ENCODE results near the gene LRRC43.

LRRC43 gene

DNA sequence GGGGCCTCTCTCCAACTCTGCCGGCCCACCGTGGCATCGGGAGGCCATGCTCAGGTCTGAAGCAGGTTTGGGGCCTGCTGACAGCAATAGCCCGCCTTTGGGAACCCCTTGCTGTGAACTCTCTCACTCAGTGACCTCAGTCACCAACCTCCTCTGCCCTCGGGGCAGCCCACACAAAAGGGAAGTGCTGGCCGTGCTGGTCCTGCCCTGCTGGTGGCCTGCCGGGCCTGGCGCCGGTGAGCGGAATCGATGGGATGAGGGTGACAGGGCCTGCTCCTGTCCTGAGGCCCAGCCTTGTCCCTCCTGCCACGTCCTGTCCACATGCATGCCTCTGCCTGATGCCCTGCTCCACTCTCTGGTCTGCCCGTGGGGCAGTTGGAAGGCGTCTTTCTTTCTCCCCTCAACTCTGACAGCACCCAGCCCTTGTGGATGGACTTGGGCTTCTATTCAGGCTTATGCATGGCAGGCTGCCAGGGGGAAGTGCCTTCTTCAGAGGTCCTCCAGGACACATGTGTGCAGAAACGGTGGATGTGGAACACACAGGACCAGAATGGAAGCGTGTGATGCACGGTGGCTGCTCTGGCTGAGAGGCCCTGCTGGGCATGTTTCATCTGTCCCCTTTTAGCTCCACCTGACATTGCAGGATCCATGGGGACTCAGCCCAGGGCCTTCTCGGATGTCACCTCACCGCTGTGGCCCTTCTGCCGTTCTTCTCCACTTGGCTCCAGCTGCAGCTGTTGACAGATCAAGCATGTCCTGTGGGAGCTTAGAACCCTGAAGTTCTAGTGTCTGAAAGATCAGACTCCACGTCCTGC lies 40.8 kb upstream of the LRRC43 start:
- no CpG with 5 or more reads among the region's 21 CpGs for WGBS (ENCODE audit: extremely low coverage, insufficient coverage, low lambda C conversion rate)
- no peak for DNase-seq

DNA sequence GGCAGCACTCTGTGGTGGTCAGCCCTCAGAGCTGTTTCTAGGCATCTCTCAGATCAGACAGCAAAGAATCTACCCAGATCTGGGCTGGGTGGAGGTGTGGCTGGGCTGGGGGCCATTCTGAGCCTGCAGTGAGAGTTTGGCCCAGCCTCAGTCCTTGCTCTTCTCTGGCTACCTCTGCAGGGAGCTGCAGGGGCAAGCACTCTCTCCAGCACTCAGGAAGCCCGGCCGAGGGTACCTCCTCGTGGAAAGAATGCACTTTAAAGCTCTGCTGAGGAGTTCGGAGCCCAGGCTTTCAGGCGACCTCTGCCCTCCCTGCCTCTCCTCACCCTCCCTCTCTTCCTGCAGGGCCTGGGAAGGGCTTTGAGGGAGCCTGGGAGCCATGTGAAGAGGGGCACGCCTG lies 40.1 kb upstream of the LRRC43 start:
- WGBS (ENCODE audit: extremely low coverage, insufficient coverage, low lambda C conversion rate): no CpG with 5 or more reads among the region's 6 CpGs

More for the DNA sequence above, 40.8 kb upstream of the LRRC43 start:
- Histone ChIP-seq H3K27ac (ENCODE audit: low read depth, low read length) (no peak overlapping the region), H3K4me3 (ENCODE audit: low read length) (no peak overlapping the region), H3K4ac (ENCODE audit: low read depth, low read length) (no peak overlapping the region), H3K36me3 (ENCODE audit: control insufficient read depth, insufficient read depth, low read length) (peaks cover 12% of the 10 kb centered on the region), H3K9ac (ENCODE audit: low read length) (no peak overlapping the region), H3K4me1 (ENCODE audit: control insufficient read depth, low read depth, low read length) (no peaks in the 10 kb centered on the region), H3K79me2 (ENCODE audit: control insufficient read depth, insufficient read depth, low read length) (no peaks in the 10 kb centered on the region), H3K4me2 (ENCODE audit: low read length) (no peak overlapping the region), H2BK5ac (ENCODE audit: low read length) (no peak overlapping the region), H3K79me1 (ENCODE audit: low read length) (no peaks in the 10 kb centered on the region), H2BK120ac (ENCODE audit: low read depth, low read length) (no peak overlapping the region), H3K18ac (ENCODE audit: low read length) (no peak overlapping the region), H2AK5ac (ENCODE audit: low read length) (no peak overlapping the region), H4K8ac (ENCODE audit: low read depth, low read length) (no peak overlapping the region), H3K56ac (ENCODE audit: low read length) (no peak overlapping the region), H3K27me3 (ENCODE audit: insufficient read depth, low read length, poor library complexity) (no peaks in the 10 kb centered on the region), H4K5ac (ENCODE audit: low read length) (no peak overlapping the region), H2BK15ac (replicated peaks; ENCODE audit: low read depth) (no peak overlapping the region), H3K23ac (ENCODE audit: low read length) (no peak overlapping the region)

DNA sequence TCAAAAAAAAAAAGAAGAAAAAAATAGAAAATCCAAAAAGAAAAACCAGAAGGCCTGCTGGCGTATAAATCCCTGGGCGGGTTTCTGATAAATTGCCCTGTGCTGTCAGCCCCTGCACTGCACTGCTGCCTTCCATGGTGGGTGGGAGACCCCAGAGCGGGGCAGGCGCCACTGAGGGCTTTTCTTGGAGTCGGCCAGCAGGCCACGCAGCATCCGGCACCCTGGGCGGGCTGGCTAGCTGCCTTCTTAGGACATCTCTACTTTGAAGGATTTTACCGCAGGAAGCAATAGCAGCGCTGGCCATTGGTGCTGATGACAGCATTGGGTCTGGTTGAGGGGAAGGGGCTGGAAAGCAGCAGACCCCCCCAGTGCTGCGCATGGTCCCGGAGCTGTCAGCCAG lies 38.0 kb upstream of the LRRC43 start:
- WGBS (ENCODE audit: extremely low coverage, insufficient coverage, low lambda C conversion rate): no CpG with 5 or more reads among the region's 12 CpGs
- H3K36me3 ChIP-seq (ENCODE audit: control insufficient read depth, insufficient read depth, low read length): peaks cover 10% of the 10 kb centered on the region
- H3K4me2 ChIP-seq (ENCODE audit: low read length): no peak overlapping the region

More for the DNA sequence above, 40.1 kb upstream of the LRRC43 start:
- Histone ChIP-seq H3K4me1 (ENCODE audit: control insufficient read depth, low read depth, low read length) (no peaks in the 10 kb centered on the region), H3K79me2 (ENCODE audit: control insufficient read depth, insufficient read depth, low read length) (no peaks in the 10 kb centered on the region), H3K4me3 (ENCODE audit: low read length) (no peak overlapping the region), H2BK5ac (ENCODE audit: low read length) (no peak overlapping the region), H3K27ac (ENCODE audit: low read depth, low read length) (no peak overlapping the region), H2BK120ac (ENCODE audit: low read depth, low read length) (no peak overlapping the region), H2AK5ac (ENCODE audit: low read length) (no peak overlapping the region), H4K5ac (ENCODE audit: low read length) (no peak overlapping the region), H3K36me3 (ENCODE audit: control insufficient read depth, insufficient read depth, low read length) (peaks cover 12% of the 10 kb centered on the region), H3K18ac (ENCODE audit: low read length) (no peak overlapping the region), H3K9ac (ENCODE audit: low read length) (no peak overlapping the region), H3K79me1 (ENCODE audit: low read length) (no peaks in the 10 kb centered on the region), H3K27me3 (ENCODE audit: insufficient read depth, low read length, poor library complexity) (no peaks in the 10 kb centered on the region), H3K4ac (ENCODE audit: low read depth, low read length) (no peak overlapping the region), H4K8ac (ENCODE audit: low read depth, low read length) (no peak overlapping the region), H3K23ac (ENCODE audit: low read length) (no peak overlapping the region), H2BK15ac (replicated peaks; ENCODE audit: low read depth) (no peak overlapping the region), H3K56ac (ENCODE audit: low read length) (no peak overlapping the region), H3K4me2 (ENCODE audit: low read length) (no peak overlapping the region)
- no peak for DNase-seq

DNA sequence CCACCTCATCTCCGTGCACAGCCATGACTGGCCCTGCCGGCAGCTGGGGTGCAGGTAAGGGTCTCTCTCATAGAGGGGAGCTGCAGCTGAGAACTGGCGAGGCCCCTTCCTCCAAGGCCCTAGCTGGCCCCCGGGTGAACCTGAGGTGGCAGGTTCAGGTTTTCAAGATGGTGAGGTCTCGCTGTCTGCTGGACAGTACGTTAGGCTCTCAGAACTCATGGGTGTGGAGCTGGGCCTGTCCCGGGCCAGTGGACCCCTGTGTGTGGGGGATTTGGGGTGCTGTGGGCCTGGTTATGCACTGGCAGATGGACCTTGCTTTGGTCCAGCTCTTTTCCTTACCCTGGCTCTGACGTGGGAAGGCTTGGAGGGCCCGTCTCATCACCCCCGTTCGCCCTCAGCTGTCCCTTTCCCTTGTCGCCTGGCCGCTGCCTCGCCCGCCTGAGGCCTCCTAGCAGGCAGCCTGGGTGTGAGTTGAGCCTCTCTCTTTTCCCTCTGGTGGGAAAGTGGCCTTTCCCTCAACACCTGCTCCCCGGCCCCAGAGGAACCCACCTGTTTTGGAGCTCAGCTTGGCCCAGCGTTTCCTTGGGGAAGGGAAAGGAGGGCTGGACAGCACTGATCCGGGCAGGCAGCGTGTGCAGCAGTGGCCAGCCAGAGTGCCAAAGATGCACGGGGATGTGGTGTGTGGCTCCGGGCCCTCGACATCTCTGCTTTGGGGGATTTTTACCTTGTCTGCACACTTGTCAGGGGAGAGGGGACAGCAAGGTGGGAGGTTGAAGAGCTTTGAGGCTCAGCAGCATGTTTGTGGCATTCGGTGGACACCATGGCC lies 37.2 kb upstream of the LRRC43 start:
- Histone ChIP-seq H2BK120ac (ENCODE audit: low read depth, low read length) (no peak overlapping the region), H4K5ac (ENCODE audit: low read length) (no peak overlapping the region), H2BK15ac (replicated peaks; ENCODE audit: low read depth) (no peak overlapping the region), H3K4me1 (ENCODE audit: control insufficient read depth, low read depth, low read length) (no peaks in the 10 kb centered on the region), H3K23ac (ENCODE audit: low read length) (no peak overlapping the region), H3K4me3 (ENCODE audit: low read length) (no peak overlapping the region), H2BK5ac (ENCODE audit: low read length) (no peak overlapping the region), H3K27me3 (ENCODE audit: insufficient read depth, low read length, poor library complexity) (no peaks in the 10 kb centered on the region), H3K27ac (ENCODE audit: low read depth, low read length) (no peak overlapping the region), H3K79me2 (ENCODE audit: control insufficient read depth, insufficient read depth, low read length) (no peaks in the 10 kb centered on the region), H3K4me2 (ENCODE audit: low read length) (no peak overlapping the region), H2AK5ac (ENCODE audit: low read length) (no peak overlapping the region), H3K79me1 (ENCODE audit: low read length) (no peaks in the 10 kb centered on the region), H3K4ac (ENCODE audit: low read depth, low read length) (no peak overlapping the region), H3K36me3 (ENCODE audit: control insufficient read depth, insufficient read depth, low read length) (peaks cover 10% of the 10 kb centered on the region), H3K9ac (ENCODE audit: low read length) (no peak overlapping the region), H3K18ac (ENCODE audit: low read length) (no peak overlapping the region), H4K8ac (ENCODE audit: low read depth, low read length) (no peak overlapping the region), H3K56ac (ENCODE audit: low read length) (no peak overlapping the region)
- DNase-seq: no peak
- no CpG with 5 or more reads among the region's 23 CpGs for WGBS (ENCODE audit: extremely low coverage, insufficient coverage, low lambda C conversion rate)

More for the DNA sequence above, 38.0 kb upstream of the LRRC43 start:
- no peak overlapping the region for H3K23ac ChIP-seq (ENCODE audit: low read length)
- no peak overlapping the region for H3K4me3 ChIP-seq (ENCODE audit: low read length)
- no peak overlapping the region for H2BK120ac ChIP-seq (ENCODE audit: low read depth, low read length)
- no peak overlapping the region for H2BK15ac ChIP-seq (replicated peaks; ENCODE audit: low read depth)
- H2BK5ac ChIP-seq (ENCODE audit: low read length): no peak overlapping the region
- no peak overlapping the region for H4K5ac ChIP-seq (ENCODE audit: low read length)
- H3K9ac ChIP-seq (ENCODE audit: low read length): no peak overlapping the region
- no peaks in the 10 kb centered on the region for H3K4me1 ChIP-seq (ENCODE audit: control insufficient read depth, low read depth, low read length)
- no peak overlapping the region for H3K56ac ChIP-seq (ENCODE audit: low read length)
- no peaks in the 10 kb centered on the region for H3K27me3 ChIP-seq (ENCODE audit: insufficient read depth, low read length, poor library complexity)
- H3K79me2 ChIP-seq (ENCODE audit: control insufficient read depth, insufficient read depth, low read length): no peaks in the 10 kb centered on the region
- no peak overlapping the region for H3K27ac ChIP-seq (ENCODE audit: low read depth, low read length)
- no peak overlapping the region for H3K4ac ChIP-seq (ENCODE audit: low read depth, low read length)
- no peak for DNase-seq
- no peak overlapping the region for H4K8ac ChIP-seq (ENCODE audit: low read depth, low read length)
- no peak overlapping the region for H3K18ac ChIP-seq (ENCODE audit: low read length)
- no peak overlapping the region for H2AK5ac ChIP-seq (ENCODE audit: low read length)
- H3K79me1 ChIP-seq (ENCODE audit: low read length): no peaks in the 10 kb centered on the region

DNA sequence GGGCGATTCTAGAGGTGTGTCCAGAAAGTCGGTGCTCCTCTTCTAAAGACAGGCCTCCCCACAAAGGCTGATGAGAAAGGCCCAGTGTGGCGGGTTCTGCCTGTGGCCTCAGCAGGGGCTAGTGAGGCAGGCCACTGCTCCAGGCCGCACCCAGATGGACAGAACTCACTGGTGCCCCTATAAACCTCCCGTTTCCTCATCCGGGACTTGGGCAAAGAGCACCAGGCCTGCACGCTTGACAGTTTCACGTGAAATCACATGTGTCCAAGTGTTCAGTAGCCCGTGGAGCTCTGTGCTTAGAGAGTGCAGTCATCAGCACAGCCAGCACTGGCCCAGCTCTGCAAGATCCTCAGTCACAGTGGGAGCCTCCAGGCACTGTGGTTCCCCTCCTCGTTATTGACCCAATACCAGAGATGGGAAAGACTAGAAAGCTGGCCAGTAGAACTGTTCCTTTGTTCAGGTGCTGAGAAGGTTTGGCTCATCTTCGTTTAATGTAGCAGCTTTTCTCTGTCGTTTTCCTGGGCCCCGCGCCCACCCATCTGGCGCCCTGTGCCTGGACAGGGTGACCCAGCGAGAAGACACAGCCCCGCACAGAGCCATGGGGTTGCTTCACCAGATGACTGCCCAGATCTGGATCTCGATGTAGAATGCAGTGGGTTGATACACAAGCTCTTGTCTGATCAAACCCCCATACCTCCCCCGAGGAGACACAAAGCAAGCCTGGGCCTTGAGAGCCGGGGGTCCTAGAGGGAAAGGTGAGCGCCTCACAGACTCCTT lies 35.2 kb upstream of the LRRC43 start:
- H3K9ac ChIP-seq (ENCODE audit: low read length): no peak overlapping the region
- no peak overlapping the region for H4K8ac ChIP-seq (ENCODE audit: low read depth, low read length)
- H4K5ac ChIP-seq (ENCODE audit: low read length): no peak overlapping the region
- H2AK5ac ChIP-seq (ENCODE audit: low read length): no peak overlapping the region
- no peaks in the 10 kb centered on the region for H3K79me1 ChIP-seq (ENCODE audit: low read length)
- no peak overlapping the region for H3K23ac ChIP-seq (ENCODE audit: low read length)
- H3K79me2 ChIP-seq (ENCODE audit: control insufficient read depth, insufficient read depth, low read length): no peaks in the 10 kb centered on the region
- no peak overlapping the region for H3K4me3 ChIP-seq (ENCODE audit: low read length)
- no peak overlapping the region for H2BK15ac ChIP-seq (replicated peaks; ENCODE audit: low read depth)
- no peak overlapping the region for H2BK120ac ChIP-seq (ENCODE audit: low read depth, low read length)
- WGBS (ENCODE audit: extremely low coverage, insufficient coverage, low lambda C conversion rate): no CpG with 5 or more reads among the region's 21 CpGs
- no peaks in the 10 kb centered on the region for H3K4me1 ChIP-seq (ENCODE audit: control insufficient read depth, low read depth, low read length)
- no peak overlapping the region for H3K27ac ChIP-seq (ENCODE audit: low read depth, low read length)
- no peaks in the 10 kb centered on the region for H3K27me3 ChIP-seq (ENCODE audit: insufficient read depth, low read length, poor library complexity)
- no peak overlapping the region for H2BK5ac ChIP-seq (ENCODE audit: low read length)
- no peak overlapping the region for H3K56ac ChIP-seq (ENCODE audit: low read length)
- no peak overlapping the region for H3K4ac ChIP-seq (ENCODE audit: low read depth, low read length)
- H3K36me3 ChIP-seq (ENCODE audit: control insufficient read depth, insufficient read depth, low read length): peaks cover 2% of the 10 kb centered on the region
- no peak overlapping the region for H3K18ac ChIP-seq (ENCODE audit: low read length)
- H3K4me2 ChIP-seq (ENCODE audit: low read length): no peak overlapping the region
- no peak for DNase-seq

All from mesendoderm (in vitro differentiated cells).